ENCODE results near the gene RPS19. TPM values are rescaled to one million over a fixed set of nuclear protein-coding genes. Genes with fewer than 3 reads are reported as not detected.

RPS19 gene
- total and polyA plus RNA-seq, 10 of the 15 experiments (the other 5 are each of a cell fraction or from before 2014, with no cell fraction given) = 2,615 to 5,578 (median 4,127) TPM

GRCh38 chr19:41904118-41904870 lies 44.2 kb downstream of the RPS19 start:
- Histone ChIP-seq H3K27ac (ENCODE audit: control insufficient read depth, insufficient read depth) (no peak overlapping the region), H3K9me3 (replicated peaks; ENCODE audit: control insufficient read depth, insufficient read depth, low read length) (no peaks in the 10 kb centered on the region), H3K4me1 (ENCODE audit: control insufficient read depth, insufficient read depth, low read length) (no peaks in the 10 kb centered on the region), H3K9ac (ENCODE audit: control insufficient read depth, insufficient read depth, low read length) (no peak overlapping the region), H3K4me2 (ENCODE audit: control insufficient read depth, insufficient read depth) (no peak overlapping the region), H3K79me2 (ENCODE audit: control insufficient read depth, insufficient read depth, low read length) (no peaks in the 10 kb centered on the region), H3K27me3 (replicated peaks in 1 of 2; ENCODE audit: control insufficient read depth in 2 of 2, insufficient read depth in 2 of 2, low read length in 1 of 2) (no peaks in the 10 kb centered on the region), H3K36me3 (ENCODE audit: control insufficient read depth in 2 of 2, insufficient read depth in 2 of 2, low read length in 1 of 2) (peaks cover 27 to 41% of the 10 kb centered on the region in 2 experiments; a peak in 3 of 4 replicates), H3K4me3 (no peak overlapping the region), H2AFZ (ENCODE audit: control insufficient read depth, low read depth, low read length) (no peak overlapping the region), H4K20me1 (ENCODE audit: control insufficient read depth, insufficient read depth) (no peaks in the 10 kb centered on the region)
- ChIA-PET CTCF (interaction anchor here (0.7 kb wide), 1 partner anchor 65 kb away, joined by 3 read pairs; no protein-coding TSS in a partner anchor), SMC1A (ENCODE audit: uncharacterized antibody, unreplicated experiment) (no interaction called here), RAD21 (ENCODE audit: unreplicated experiment) (interaction anchor here (1.5 kb wide), 1 partner anchor 16 kb away, joined by 4 read pairs; no protein-coding TSS in a partner anchor), POLR2A (no interaction called here)
- over 99% methylated on average over 29 of the region's 30 CpGs for WGBS (ENCODE audit: insufficient coverage, insufficient replicate concordance, low lambda C conversion rate, missing lambda C conversion rate)
- intact Hi-C loops (cut with micrococcal nuclease; ENCODE audit: unreplicated experiment) (no loop called here), in situ Hi-C loops (cut with MboI) (no loop called here)
- TF ChIP-seq POLR2A (IDR thresholded peaks at IDR 0.05; ENCODE audit: low read depth, low read length) (peak; percentile 49; the same call in 1 of the 2 replicates), SUPT20H (IDR thresholded peaks at IDR 0.05; ENCODE audit: borderline replicate concordance, control insufficient read depth, low read depth, low read length) (no peak)
- FAIRE-seq (no peak), DNase-seq (ENCODE audit: low read depth, low spot score) (no peak), ATAC-seq (no peak)
- no TSS peak for BruUV-seq (replicated peaks)

GRCh38 chr19:41905273-41906002 lies 45.4 kb downstream of the RPS19 start:
- ChIA-PET SMC1A (ENCODE audit: uncharacterized antibody, unreplicated experiment) (no interaction called here), RAD21 (ENCODE audit: unreplicated experiment) (no interaction called here), POLR2A (no interaction called here), CTCF (no interaction called here)
- DNase-seq (ENCODE audit: low read depth, low spot score) (no peak), ATAC-seq (no peak), FAIRE-seq (no peak)
- Histone ChIP-seq H3K4me3 (no peak overlapping the region), H2AFZ (ENCODE audit: control insufficient read depth, low read depth, low read length) (no peak overlapping the region), H3K27ac (ENCODE audit: control insufficient read depth, insufficient read depth) (no peak overlapping the region), H4K20me1 (ENCODE audit: control insufficient read depth, insufficient read depth) (no peaks in the 10 kb centered on the region), H3K4me1 (ENCODE audit: control insufficient read depth, insufficient read depth, low read length) (no peaks in the 10 kb centered on the region), H3K4me2 (ENCODE audit: control insufficient read depth, insufficient read depth) (no peak overlapping the region), H3K27me3 (replicated peaks in 1 of 2; ENCODE audit: control insufficient read depth in 2 of 2, insufficient read depth in 2 of 2, low read length in 1 of 2) (no peaks in the 10 kb centered on the region), H3K79me2 (ENCODE audit: control insufficient read depth, insufficient read depth, low read length) (no peaks in the 10 kb centered on the region), H3K9me3 (replicated peaks; ENCODE audit: control insufficient read depth, insufficient read depth, low read length) (no peaks in the 10 kb centered on the region), H3K36me3 (ENCODE audit: control insufficient read depth in 2 of 2, insufficient read depth in 2 of 2, low read length in 1 of 2) (peaks cover 22 to 39% of the 10 kb centered on the region in 2 experiments; a peak in 3 of 4 replicates), H3K9ac (ENCODE audit: control insufficient read depth, insufficient read depth, low read length) (no peak overlapping the region)
- intact Hi-C loops (cut with micrococcal nuclease; ENCODE audit: unreplicated experiment) (no loop called here), in situ Hi-C loops (cut with MboI) (no loop called here)
- WGBS (ENCODE audit: insufficient coverage, insufficient replicate concordance, low lambda C conversion rate, missing lambda C conversion rate) = 89% methylated on average over 24 of the region's 24 CpGs
- peak; percentile 96 for TF ChIP-seq BCL3 (IDR thresholded peaks at IDR 0.05; ENCODE audit: borderline replicate concordance, insufficient read depth, low read depth, low read length, poor library complexity, severe bottlenecking)
- no peak for TF ChIP-seq ATF3 (IDR thresholded peaks at IDR 0.05; ENCODE audit: borderline replicate concordance, extremely low read depth, low read depth, low read length)
- TF ChIP-seq POLR2AphosphoS5 (IDR thresholded peaks at IDR 0.05; ENCODE audit: low read length) = 0 out of 2 replicates have a peak, but pooled peaks have one; percentile 34
- TF ChIP-seq POLR2A (IDR thresholded peaks at IDR 0.05; ENCODE audit: low read depth, low read length) = peak; percentile 62
- no TSS peak for BruUV-seq (replicated peaks)

All from GM12878 (cell line).